ENCODE results near the gene HHAT.
A peak's percentile ranks its signal among the peaks of the same experiment; 100 is the strongest.

The HHAT gene

DNA sequence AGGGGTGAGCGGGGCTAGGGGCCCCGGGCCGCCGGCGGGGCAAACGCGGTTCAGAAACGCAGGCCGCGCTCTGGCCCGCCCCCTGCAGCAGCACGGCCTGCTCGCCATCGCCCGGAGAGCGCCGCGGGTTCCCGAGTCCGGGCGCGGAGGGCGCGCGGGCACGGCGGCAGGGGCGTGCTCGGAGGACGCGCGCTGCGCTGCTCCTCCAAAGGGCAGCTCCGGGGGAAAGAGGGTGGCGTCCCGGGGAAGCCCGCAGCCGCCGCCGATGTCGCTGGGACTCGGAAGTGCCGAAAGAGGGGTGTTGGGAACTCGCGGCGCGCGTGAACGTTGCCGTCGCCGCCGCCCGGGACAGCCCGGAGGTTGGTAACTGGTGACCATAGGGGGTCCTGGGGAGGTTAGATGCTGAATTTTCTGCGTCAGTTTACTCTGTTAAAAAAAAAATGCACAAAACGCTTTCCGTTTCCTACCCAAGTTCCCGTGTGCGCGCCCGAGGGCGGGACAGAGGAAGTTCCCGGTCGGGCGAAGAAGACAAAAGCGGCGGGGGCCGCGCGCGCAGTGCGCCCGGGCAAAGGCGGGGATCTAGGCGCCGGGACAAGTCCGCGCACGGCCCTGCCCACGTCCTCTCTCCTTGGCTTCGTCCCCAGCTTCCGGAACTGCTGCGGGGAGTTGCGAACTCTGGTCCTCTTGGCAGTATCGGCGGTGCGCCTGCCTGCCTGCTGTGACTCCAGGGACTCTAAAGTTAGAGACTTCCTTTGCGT lies at the start of gene HHAT:
HHAT (plus strand) TSS at position 157 of the 758 bp plus-strand sequence. CDS start 20,074 bp downstream, outside the sequence.
- peak within 1 kb of the TSS; percentile 91 for H3K27ac Mint-ChIP-seq
- H3K4me3 Mint-ChIP-seq: peak within 1 kb of the TSS; percentile 87
- peaks cover 3% of the 10 kb centered on the region for H3K9me3 Mint-ChIP-seq
- peaks cover 24% of the 10 kb centered on the region for H3K27me3 Mint-ChIP-seq
- CTCF ChIA-PET: interaction anchor here (1.0 kb wide), 1 partner anchor 32 kb away, joined by 3 read pairs; no protein-coding TSS in a partner anchor
- H3K36me3 Mint-ChIP-seq: peaks cover 3% of the 10 kb centered on the region
- peaks cover 39% of the 10 kb centered on the region for H3K4me1 Mint-ChIP-seq
- DNase-seq: peak; percentile 76

DNA sequence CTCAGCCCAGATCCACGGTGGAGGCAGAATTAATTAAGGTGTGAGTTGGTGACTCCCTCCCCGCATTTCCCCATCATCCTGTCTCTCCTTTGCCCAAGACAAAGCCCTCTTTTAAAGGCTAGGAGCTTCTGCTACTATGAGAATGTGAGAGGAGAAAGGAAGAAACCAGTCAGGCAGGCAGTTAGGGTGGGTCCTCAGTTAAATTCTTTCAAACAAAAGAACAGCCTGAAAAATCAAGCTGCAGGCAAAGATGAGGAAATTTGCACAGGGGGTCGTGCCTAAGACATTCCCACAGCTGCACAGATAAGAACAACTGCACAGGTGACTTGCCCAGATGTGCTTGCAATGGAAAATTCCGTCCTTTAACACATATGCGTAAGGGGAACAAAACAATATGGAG lies 48.5 kb upstream of the HHAT start:
- peaks cover 4% of the 10 kb centered on the region for H3K9me3 Mint-ChIP-seq
- DNase-seq: no peak
- H3K27ac Mint-ChIP-seq: no peak overlapping the region
- CTCF ChIA-PET: interaction anchor here (0.6 kb wide), 1 partner anchor 425 kb away, joined by 3 read pairs; no protein-coding TSS in a partner anchor
- H3K27me3 Mint-ChIP-seq: peaks cover 4% of the 10 kb centered on the region
- H3K4me3 Mint-ChIP-seq: no peak overlapping the region
- H3K4me1 Mint-ChIP-seq: no peaks in the 10 kb centered on the region
- H3K36me3 Mint-ChIP-seq: no peaks in the 10 kb centered on the region

DNA sequence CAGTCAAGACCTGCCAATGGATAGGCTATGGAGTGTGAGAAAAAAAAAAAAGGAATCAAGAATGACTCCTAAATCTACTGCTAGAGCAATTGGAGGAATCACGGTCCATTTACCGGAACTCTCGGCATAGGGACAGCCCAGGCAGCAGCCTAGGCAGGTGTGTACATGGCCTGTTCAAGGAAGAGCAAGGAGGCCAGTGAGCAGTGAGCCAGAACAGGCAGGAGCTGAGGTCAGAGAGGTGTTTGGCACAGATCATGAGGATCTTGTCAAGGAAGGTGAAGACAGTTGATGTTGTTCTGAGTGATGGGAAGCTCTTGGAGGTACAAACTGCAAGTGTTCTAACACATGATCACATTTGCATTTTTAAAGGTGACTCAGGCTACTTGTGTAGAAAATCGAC lies 40.6 kb upstream of the HHAT start:
- Mint-ChIP-seq H3K4me1 (peaks cover 5% of the 10 kb centered on the region), H3K27me3 (peaks cover 40% of the 10 kb centered on the region), H3K36me3 (no peaks in the 10 kb centered on the region), H3K27ac (no peak overlapping the region), H3K4me3 (no peak overlapping the region), H3K9me3 (no peaks in the 10 kb centered on the region)
- no peak for DNase-seq
- CTCF ChIA-PET: interaction anchor here (0.7 kb wide), 1 partner anchor 116 kb away, joined by 4 read pairs; no protein-coding TSS in a partner anchor

DNA sequence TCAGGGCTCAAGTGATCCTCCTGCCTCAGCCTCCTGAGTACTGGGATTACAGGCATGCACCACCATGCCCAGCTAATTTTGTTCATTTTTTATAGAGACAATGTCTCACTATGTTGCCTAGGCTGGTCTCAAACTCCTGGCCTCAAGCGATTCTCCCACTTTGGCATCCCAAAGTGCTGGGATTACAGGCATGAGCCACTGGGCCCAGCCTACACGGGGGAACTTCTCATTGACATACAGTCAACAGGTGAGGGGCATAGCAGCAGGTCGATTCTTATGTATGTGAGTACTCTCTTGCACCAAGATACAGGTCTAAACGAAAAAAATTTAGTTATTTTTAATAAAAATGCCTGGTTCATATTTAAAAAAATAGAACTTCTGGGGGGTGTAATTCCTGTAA lies 39.5 kb upstream of the HHAT start:
- DNase-seq: no peak
- H3K36me3 Mint-ChIP-seq: no peaks in the 10 kb centered on the region
- no peak overlapping the region for H3K27ac Mint-ChIP-seq
- CTCF ChIA-PET: no interaction called here
- peaks cover 5% of the 10 kb centered on the region for H3K4me1 Mint-ChIP-seq
- H3K27me3 Mint-ChIP-seq: peaks cover 49% of the 10 kb centered on the region
- H3K4me3 Mint-ChIP-seq: no peak overlapping the region
- H3K9me3 Mint-ChIP-seq: no peaks in the 10 kb centered on the region

DNA sequence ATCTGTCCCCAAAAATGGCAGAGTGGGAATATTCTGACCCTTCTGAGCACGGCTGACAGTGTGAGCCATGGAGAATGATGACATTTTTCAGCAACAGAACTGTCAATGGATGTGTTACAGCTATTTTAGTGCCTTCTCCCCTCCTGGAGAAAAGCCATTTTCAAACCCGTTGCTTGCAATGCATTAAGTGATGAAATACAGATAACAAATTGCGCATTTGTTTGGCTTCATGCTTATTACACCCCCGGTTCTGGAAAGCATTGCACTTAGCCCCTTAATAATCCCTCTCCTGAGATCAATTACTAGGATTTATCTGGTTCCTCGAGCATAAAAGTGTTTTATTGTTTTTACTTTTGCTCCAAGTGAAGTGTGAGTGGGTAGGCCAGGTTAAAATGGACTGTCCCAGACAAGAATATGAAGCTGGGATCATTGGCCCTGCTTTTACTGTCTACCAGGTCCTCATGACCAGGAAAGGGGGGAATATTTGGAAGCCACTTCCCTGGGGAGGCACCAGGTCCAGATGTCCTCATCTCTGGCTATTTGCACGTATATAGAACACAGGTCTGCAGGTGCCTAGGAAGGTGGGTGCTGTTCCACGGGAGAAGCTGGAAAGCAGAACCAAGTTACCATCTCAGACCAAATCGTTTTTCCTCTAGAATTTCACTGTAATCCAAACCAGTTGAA lies 37.5 kb upstream of the HHAT start:
- H3K27me3 Mint-ChIP-seq: peaks cover 57% of the 10 kb centered on the region
- H3K36me3 Mint-ChIP-seq: no peaks in the 10 kb centered on the region
- H3K4me3 Mint-ChIP-seq: no peak overlapping the region
- H3K4me1 Mint-ChIP-seq: peaks cover 5% of the 10 kb centered on the region
- CTCF ChIA-PET: interaction anchor here (1.2 kb wide), 1 partner anchor 147 kb away, joined by 4 read pairs; no protein-coding TSS in a partner anchor
- H3K9me3 Mint-ChIP-seq: no peaks in the 10 kb centered on the region
- H3K27ac Mint-ChIP-seq: no peak overlapping the region
- DNase-seq: no peak

DNA sequence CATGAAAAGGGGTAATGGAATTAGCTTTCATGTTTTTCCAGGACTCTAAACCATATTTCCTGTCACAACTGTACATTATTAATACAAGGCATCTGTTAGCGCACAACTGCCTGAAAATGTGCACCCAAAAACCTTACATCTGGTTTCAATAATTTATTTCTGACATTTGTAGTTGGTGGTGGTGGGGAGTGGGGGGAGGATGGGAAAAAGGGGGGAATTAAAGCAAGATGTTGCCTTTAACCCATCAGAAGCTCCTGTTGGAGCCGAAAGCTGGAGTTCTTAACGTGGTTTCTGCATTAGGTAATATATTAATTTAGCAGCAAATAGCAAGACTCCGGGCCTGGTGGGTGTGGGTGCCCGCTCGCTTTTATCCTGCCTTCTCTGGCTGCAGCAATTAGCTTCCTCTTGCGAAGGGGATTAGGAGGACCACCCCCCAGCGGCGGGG lies 36.9 kb upstream of the HHAT start:
- Mint-ChIP-seq H3K36me3 (no peaks in the 10 kb centered on the region), H3K27ac (no peak overlapping the region), H3K4me3 (no peak overlapping the region), H3K4me1 (peaks cover 5% of the 10 kb centered on the region), H3K9me3 (no peaks in the 10 kb centered on the region), H3K27me3 (peaks cover 62% of the 10 kb centered on the region)
- CTCF ChIA-PET: interaction anchor here (1.2 to 1.4 kb wide), 3 partner anchors 108 to 148 kb away, joined by 3 to 4 read pairs (median 3); no protein-coding TSS in a partner anchor
- no peak for DNase-seq

DNA sequence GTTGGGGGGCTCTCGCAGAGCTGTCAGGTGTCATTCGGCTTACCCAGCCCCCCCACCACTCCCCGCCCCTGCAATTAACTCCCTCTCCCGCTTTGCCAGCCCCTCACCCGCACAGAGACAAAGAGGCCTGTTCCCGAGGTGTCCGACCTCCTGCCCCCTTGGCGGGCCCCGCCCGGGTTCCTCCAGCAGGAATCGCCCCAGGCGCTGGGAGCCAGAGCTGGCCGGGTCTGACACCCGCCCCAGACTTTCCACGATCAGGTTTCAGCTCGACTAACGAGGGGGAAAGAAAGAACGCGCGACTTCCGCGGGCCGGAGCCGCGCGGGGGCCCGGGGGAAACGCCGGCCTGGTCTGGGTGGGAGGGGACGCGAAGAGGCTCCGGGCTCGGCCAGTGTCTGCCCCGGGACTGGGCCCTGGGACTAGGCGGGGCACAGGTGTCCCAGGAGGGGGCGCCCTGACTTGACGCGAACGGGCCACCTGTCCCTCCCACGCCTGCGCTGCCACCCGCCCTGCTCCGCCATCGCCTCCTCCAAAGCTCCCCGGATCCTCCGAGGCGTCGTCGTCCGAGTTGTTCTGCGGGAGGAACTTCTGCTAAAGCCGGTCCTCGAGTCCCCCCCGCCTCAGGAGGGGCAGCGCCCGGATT lies 36.4 kb upstream of the HHAT start:
- peak; percentile 51 for DNase-seq
- H3K27me3 Mint-ChIP-seq: peaks cover 62% of the 10 kb centered on the region
- no peak overlapping the region for H3K27ac Mint-ChIP-seq
- H3K4me1 Mint-ChIP-seq: peaks cover 5% of the 10 kb centered on the region
- H3K36me3 Mint-ChIP-seq: no peaks in the 10 kb centered on the region
- no peaks in the 10 kb centered on the region for H3K9me3 Mint-ChIP-seq
- peak overlapping the region; percentile 6 for H3K4me3 Mint-ChIP-seq
- CTCF ChIA-PET: interaction anchor here (1.2 to 1.4 kb wide), 3 partner anchors 108 to 148 kb away, joined by 3 to 4 read pairs (median 3); no protein-coding TSS in a partner anchor

DNA sequence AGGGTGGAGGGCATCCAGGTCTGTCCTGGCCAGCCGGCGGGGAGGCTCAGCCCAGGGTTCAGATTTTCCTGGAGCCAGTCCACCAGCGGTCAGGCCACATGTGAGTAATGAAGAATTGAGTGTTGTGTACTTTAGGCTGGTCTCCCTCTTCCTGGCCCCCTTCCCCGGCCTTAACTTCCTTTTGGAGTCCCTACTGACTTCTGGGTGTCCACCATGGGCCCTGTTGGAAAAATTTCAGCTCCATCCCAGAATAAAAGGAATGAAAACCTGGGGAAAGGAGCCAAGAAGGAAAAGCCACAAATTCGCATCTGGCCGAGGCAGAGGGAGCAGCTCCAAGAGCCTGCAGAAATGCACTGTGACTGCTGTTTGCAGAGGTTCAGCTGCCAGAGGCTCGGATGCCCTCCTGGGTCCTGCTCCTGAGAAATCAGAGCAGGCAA lies 35.5 kb upstream of the HHAT start:
- H3K4me3 Mint-ChIP-seq: no peak overlapping the region
- H3K27me3 Mint-ChIP-seq: peaks cover 56% of the 10 kb centered on the region
- no peaks in the 10 kb centered on the region for H3K9me3 Mint-ChIP-seq
- H3K4me1 Mint-ChIP-seq: peaks cover 5% of the 10 kb centered on the region
- no peaks in the 10 kb centered on the region for H3K36me3 Mint-ChIP-seq
- DNase-seq: no peak
- CTCF ChIA-PET: interaction anchor here (1.4 kb wide), 1 partner anchor 110 kb away, joined by 3 read pairs; no protein-coding TSS in a partner anchor
- no peak overlapping the region for H3K27ac Mint-ChIP-seq

DNA sequence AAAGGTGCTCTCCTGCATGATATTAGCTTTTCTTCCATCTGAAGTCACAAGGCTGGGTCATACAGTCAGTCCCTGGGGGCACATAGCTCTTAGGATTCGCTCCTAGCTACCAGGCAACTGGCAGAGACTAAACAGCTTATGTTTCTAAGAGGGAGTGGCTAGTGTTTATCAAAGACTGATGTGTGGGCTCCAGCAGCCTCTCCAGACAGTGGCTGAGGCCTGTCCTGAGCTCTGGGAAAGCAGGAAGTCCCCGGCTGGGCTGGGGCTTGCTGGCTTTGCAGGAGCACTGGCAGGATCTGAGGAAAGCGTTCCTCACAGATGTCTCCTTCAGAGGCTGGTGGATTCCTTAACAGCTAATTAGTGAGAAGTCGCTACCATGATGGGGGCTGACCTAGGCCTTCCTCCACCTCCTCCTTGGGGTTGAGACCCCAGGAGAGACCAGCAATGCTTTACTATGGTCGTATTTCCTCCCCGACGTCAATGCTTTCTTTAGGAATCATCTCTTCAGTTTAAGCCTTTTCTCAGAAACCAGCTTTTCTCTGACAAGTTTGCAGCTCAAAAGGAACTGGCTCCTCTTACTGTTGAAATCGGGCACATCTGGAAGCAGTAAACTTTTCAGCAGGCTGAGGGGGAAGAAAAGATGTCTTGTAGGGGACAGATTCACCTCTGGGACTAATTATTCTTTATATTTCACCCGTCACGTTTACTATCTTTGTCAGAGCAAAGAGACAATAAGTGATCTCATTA lies 33.5 kb upstream of the HHAT start:
- CTCF ChIA-PET: no interaction called here
- Mint-ChIP-seq H3K4me1 (peaks cover 5% of the 10 kb centered on the region), H3K27me3 (peaks cover 57% of the 10 kb centered on the region), H3K27ac (no peak overlapping the region), H3K9me3 (no peaks in the 10 kb centered on the region), H3K4me3 (no peak overlapping the region), H3K36me3 (no peaks in the 10 kb centered on the region)
- no peak for DNase-seq

DNA sequence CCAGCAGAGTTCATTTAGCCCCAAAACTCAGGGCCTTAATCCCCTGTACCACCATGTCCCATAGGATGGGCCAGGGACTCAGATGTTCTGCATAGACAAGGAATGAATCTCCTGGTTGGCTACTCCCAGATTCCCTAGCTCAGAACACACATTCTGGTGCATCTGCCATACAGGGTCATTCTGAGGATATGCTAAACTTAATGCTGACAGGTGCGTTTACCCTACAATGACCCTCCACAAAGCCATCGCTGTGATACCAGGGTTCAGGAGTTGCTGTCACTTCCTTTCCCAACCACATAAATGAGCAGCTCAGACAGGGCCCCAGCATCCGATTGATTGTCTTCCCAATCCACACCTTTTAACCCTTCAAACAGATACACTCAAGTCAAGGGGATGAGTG lies 32.0 kb upstream of the HHAT start:
- Mint-ChIP-seq H3K27me3 (peaks cover 57% of the 10 kb centered on the region), H3K4me3 (no peak overlapping the region), H3K27ac (no peak overlapping the region), H3K9me3 (no peaks in the 10 kb centered on the region), H3K4me1 (peaks cover 5% of the 10 kb centered on the region), H3K36me3 (no peaks in the 10 kb centered on the region)
- DNase-seq: no peak
- CTCF ChIA-PET: interaction anchor here (0.6 to 0.9 kb wide), 2 partner anchors 63 to 1220 kb away, joined by 3 read pairs; no protein-coding TSS in a partner anchor

DNA sequence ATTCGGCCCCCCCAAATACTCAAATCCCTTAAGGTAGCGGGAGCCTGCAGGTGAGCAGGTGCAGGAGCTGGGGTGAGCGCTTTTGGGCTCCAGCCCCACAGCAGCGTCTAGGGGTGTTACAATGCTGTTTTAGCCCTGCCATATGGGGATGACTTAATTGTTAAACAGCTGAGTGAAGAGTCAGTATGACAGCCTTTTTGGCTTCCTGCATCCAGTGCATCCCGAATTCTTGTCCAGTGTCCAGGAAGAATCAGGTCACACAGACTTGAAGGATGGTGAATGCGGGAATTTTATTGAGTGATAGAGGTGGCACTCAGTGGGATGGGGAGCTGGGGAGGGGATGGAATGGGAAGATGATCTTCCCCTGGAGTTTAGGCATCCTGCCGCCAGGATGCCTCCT lies 30.4 kb upstream of the HHAT start:
- Mint-ChIP-seq H3K9me3 (no peaks in the 10 kb centered on the region), H3K27ac (no peak overlapping the region), H3K27me3 (peaks cover 41% of the 10 kb centered on the region), H3K4me1 (no peaks in the 10 kb centered on the region), H3K36me3 (no peaks in the 10 kb centered on the region), H3K4me3 (no peak overlapping the region)
- CTCF ChIA-PET: no interaction called here
- no peak for DNase-seq

DNA sequence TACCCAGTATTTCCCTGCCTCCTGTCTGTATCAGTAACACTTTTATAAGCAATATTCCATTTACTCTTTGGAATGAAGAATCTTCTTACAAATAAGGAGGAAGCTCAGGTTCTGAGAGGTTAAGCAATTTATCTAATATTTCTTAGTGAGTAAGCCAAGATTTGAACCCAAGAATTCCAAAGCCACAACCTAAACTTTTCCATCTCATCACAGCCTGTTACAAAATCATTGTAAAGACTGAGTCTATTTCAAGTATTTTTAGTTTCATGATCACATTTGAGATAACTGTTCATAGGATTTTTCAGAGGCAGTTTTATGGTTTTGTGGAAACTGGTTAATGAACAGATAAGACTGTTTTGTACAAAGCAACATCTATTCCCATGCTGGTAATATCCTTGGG lies 29.8 kb upstream of the HHAT start:
- H3K9me3 Mint-ChIP-seq: no peaks in the 10 kb centered on the region
- no peaks in the 10 kb centered on the region for H3K36me3 Mint-ChIP-seq
- no peak for DNase-seq
- no peak overlapping the region for H3K27ac Mint-ChIP-seq
- no peak overlapping the region for H3K4me3 Mint-ChIP-seq
- peaks cover 36% of the 10 kb centered on the region for H3K27me3 Mint-ChIP-seq
- CTCF ChIA-PET: no interaction called here
- H3K4me1 Mint-ChIP-seq: no peaks in the 10 kb centered on the region

DNA sequence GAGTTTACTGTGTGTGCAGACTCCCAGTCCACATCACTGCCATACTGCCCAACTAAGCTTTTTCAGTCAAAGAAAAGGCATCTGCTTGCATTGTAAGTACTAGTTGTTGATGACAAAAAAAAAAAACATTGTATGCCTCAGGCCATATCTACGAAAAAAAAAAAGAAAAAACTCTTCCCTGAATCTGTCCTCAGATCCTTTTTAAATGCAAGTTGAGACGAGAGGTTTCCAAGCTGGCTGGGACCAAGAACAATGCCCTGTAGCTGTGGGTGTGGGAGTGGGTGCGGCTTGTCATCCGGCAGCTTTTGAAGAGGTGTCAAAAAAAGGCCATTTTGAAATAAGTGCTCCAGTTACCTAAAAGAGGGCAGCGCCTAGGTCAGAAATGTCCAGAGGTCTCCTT lies 29.2 kb upstream of the HHAT start:
- no peaks in the 10 kb centered on the region for H3K36me3 Mint-ChIP-seq
- CTCF ChIA-PET: no interaction called here
- no peaks in the 10 kb centered on the region for H3K4me1 Mint-ChIP-seq
- peaks cover 33% of the 10 kb centered on the region for H3K27me3 Mint-ChIP-seq
- no peak for DNase-seq
- H3K9me3 Mint-ChIP-seq: no peaks in the 10 kb centered on the region
- no peak overlapping the region for H3K4me3 Mint-ChIP-seq
- no peak overlapping the region for H3K27ac Mint-ChIP-seq

Data from activated naive CD4-positive, alpha-beta T cell treated with anti-CD3 and anti-CD28 coated beads, Interleukin-2, amount 10 ng/mL, durations not matched to agents 7 days and 5 days (primary cell).